PC-9 (cell line): ENCODE data around the gene AATF.

ENCODE experiments used
- CTCF ChIP-seq: fragments of 200-600 bp; sonication (generic); conservative IDR thresholded peaks from 2 replicates; pipeline ENCODE4 v1.6.1; 2017; ENCODE audit warnings: mixed run types, antibody characterized with exemption, mild to moderate bottlenecking, moderate library complexity
- EZH2 ChIP-seq: fragments of 200-600 bp; sonication (generic); IDR thresholded peaks from 2 replicates; pipeline ENCODE4 v1.8.0; 2017; ENCODE audit warnings: antibody characterized with exemption, low read depth

GRCh38 chr17:36929851-36930582, 18.7 kb upstream of the AATF start:
- no peak for TF ChIP-seq EZH2
- no peak for TF ChIP-seq CTCF
